Type B pancreatic cell (in vitro differentiated cells): ENCODE measurements around the gene DDX31. TPM values are rescaled to one million over a fixed set of nuclear protein-coding genes. Genes with fewer than 3 reads are reported as not detected.

ENCODE experiments used
- DNase-seq: peaks from one replicate; pipeline ENCODE4 v3.0.0; 2021; ENCODE audit warnings: mixed read lengths; ENCODE audit not compliant: unreplicated experiment; ENCODE audit errors: extremely low spot score
- H3K27ac Mint-ChIP-seq: 2 replicates; pipeline ENCODE4 v1.8.0; 2021; ENCODE audit warnings: mild to moderate bottlenecking, mixed read lengths
- H3K27me3 Mint-ChIP-seq: 2 replicates; pipeline ENCODE4 v1.8.0; 2021; ENCODE audit warnings: mixed read lengths
- H3K36me3 Mint-ChIP-seq: 2 replicates; pipeline ENCODE4 v1.8.0; 2021; ENCODE audit warnings: mixed read lengths
- H3K4me1 Mint-ChIP-seq: one replicate; pipeline ENCODE4 v1.8.0; 2021; ENCODE audit warnings: mixed read lengths; ENCODE audit not compliant: unreplicated experiment
- H3K4me3 Mint-ChIP-seq: 2 replicates; pipeline ENCODE4 v1.8.0; 2021; ENCODE audit warnings: mild to moderate bottlenecking, mixed read lengths
- H3K9me3 Mint-ChIP-seq: 2 replicates; pipeline ENCODE4 v1.8.0; 2021; ENCODE audit warnings: mixed read lengths
- total RNA-seq: library from RNA; stranded (reverse); gene quantifications from 2 replicates; pipeline ENCODE4 v1.2.1, GENCODE V29; 2021; ENCODE audit warnings: low replicate concordance
- TF ChIP-seq, protein P1 (sequence below): fragments of 200-600 bp; sonication (generic); conservative IDR thresholded peaks from 2 replicates; pipeline ENCODE4 v1.5.0; 2021; ENCODE audit warnings: antibody characterized with exemption, mild to moderate bottlenecking

The DDX31 gene
- total RNA-seq, 1 donor from 2014 or later: 19.6 TPM

GRCh38 chr9:132545578-132545977, 124.2 kb downstream of the DDX31 start:
- no peaks in the 10 kb centered on the region for H3K36me3 Mint-ChIP-seq
- H3K27me3 Mint-ChIP-seq: peaks cover 50% of the 10 kb centered on the region
- TF ChIP-seq, protein P1, sequence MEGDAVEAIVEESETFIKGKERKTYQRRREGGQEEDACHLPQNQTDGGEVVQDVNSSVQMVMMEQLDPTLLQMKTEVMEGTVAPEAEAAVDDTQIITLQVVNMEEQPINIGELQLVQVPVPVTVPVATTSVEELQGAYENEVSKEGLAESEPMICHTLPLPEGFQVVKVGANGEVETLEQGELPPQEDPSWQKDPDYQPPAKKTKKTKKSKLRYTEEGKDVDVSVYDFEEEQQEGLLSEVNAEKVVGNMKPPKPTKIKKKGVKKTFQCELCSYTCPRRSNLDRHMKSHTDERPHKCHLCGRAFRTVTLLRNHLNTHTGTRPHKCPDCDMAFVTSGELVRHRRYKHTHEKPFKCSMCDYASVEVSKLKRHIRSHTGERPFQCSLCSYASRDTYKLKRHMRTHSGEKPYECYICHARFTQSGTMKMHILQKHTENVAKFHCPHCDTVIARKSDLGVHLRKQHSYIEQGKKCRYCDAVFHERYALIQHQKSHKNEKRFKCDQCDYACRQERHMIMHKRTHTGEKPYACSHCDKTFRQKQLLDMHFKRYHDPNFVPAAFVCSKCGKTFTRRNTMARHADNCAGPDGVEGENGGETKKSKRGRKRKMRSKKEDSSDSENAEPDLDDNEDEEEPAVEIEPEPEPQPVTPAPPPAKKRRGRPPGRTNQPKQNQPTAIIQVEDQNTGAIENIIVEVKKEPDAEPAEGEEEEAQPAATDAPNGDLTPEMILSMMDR: no peak
- no peaks in the 10 kb centered on the region for H3K9me3 Mint-ChIP-seq
- H3K27ac Mint-ChIP-seq: no peak overlapping the region
- no peak for DNase-seq
- H3K4me1 Mint-ChIP-seq: peaks cover 40% of the 10 kb centered on the region
- no peak overlapping the region for H3K4me3 Mint-ChIP-seq

GRCh38 chr9:132543960-132544359, 125.8 kb downstream of the DDX31 start:
- DNase-seq: no peak
- Mint-ChIP-seq H3K27ac (peak overlapping the region; percentile 61), H3K9me3 (no peaks in the 10 kb centered on the region), H3K27me3 (peaks cover 49% of the 10 kb centered on the region), H3K4me1 (peaks cover 31% of the 10 kb centered on the region), H3K36me3 (no peaks in the 10 kb centered on the region), H3K4me3 (no peak overlapping the region)
- TF ChIP-seq, protein P1: no peak

GRCh38 chr9:132543251-132543650, 126.5 kb downstream of the DDX31 start:
- Mint-ChIP-seq H3K27me3 (peaks cover 46% of the 10 kb centered on the region), H3K4me1 (peaks cover 24% of the 10 kb centered on the region), H3K9me3 (no peaks in the 10 kb centered on the region), H3K27ac (no peak overlapping the region), H3K36me3 (no peaks in the 10 kb centered on the region), H3K4me3 (no peak overlapping the region)
- no peak for DNase-seq
- TF ChIP-seq, protein P1: no peak

Other genes with a start within 250 kb of the DDX31 start
- gene BARHL1, start 87.4 kb downstream of the DDX31 start, total RNA-seq: 0.14 TPM in 1 of 2 replicates, not detected in the other
- gene GTF3C4, start 481 bp upstream of the DDX31 start, total RNA-seq: 23.7 and 25.9 TPM in 2 replicates
- 4.6 and 5.5 TPM in 2 replicates for gene AK8, start 208.3 kb upstream of the DDX31 start, total RNA-seq
- 5.2 and 8.3 TPM in 2 replicates for gene SPACA9, start 208.9 kb upstream of the DDX31 start, total RNA-seq